GM23338 (cell line): ENCODE results near the gene BRD9.

ENCODE experiments used
- CREB1 ChIP-seq: fragments of 250-450 bp; sonication (Bioruptor Pico); IDR thresholded peaks from 2 replicates; pipeline ENCODE4 v1.5.0; 2020; ENCODE audit warnings: low read depth, mild to moderate bottlenecking, moderate library complexity
- CTCF ChIP-seq, 2 experiments: fragments of 200-600 bp in 1 of 2; sonication (generic) in 1 of 2; conservative IDR thresholded peaks; 2 replicates each; pipeline versions ENCODE4 v1.5.1 to v1.6.1; 2016 to 2017; ENCODE audit warnings: antibody characterized with exemption in 2 of 2, low read depth in 2 of 2, mild to moderate bottlenecking in 2 of 2, moderate library complexity in 1 of 2
- EZH2 ChIP-seq: fragments of 200-600 bp; sonication (generic); IDR thresholded peaks from one replicate; pipeline ENCODE4 v1.8.0; 2017; ENCODE audit warnings: antibody characterized with exemption, mild to moderate bottlenecking, low read depth; ENCODE audit not compliant: unreplicated experiment
- EZH2phosphoT487 ChIP-seq: fragments of 200-600 bp; sonication (generic); IDR thresholded peaks from one replicate; pipeline ENCODE4 v1.8.1; 2018; ENCODE audit warnings: antibody characterized with exemption; ENCODE audit not compliant: unreplicated experiment
- POLR2AphosphoS5 ChIP-seq: IDR thresholded peaks from 2 replicates; pipeline ENCODE4 v1.6.1; 2016; ENCODE audit warnings: antibody characterized with exemption, low read depth

GRCh38 chr5:867300-867870 is 25.2 kb downstream of the BRD9 start:
- TF ChIP-seq EZH2 (no peak), CTCF (conservative IDR thresholded peaks at IDR 0.05; ENCODE audit: low read depth in 2 of 2) (peak in 1 of 2 experiments; percentile 11; a peak in 1 of 4 replicates), EZH2phosphoT487 (no peak), POLR2AphosphoS5 (no peak), CREB1 (no peak)
